ENCODE results near the gene CTNNA1. TPM values are rescaled to one million over a fixed set of nuclear protein-coding genes. Genes with fewer than 3 reads are reported as not detected.
A peak's percentile ranks its signal among the peaks of the same experiment; 100 is the strongest.
"Not testable (repeated sequence)": the region's sequence is repeated elsewhere in the genome, so short reads cannot be mapped to it uniquely, and the experiment has no call there.

The CTNNA1 gene
- total RNA-seq, 1 donor from 2014 or later, result 262 TPM

DNA sequence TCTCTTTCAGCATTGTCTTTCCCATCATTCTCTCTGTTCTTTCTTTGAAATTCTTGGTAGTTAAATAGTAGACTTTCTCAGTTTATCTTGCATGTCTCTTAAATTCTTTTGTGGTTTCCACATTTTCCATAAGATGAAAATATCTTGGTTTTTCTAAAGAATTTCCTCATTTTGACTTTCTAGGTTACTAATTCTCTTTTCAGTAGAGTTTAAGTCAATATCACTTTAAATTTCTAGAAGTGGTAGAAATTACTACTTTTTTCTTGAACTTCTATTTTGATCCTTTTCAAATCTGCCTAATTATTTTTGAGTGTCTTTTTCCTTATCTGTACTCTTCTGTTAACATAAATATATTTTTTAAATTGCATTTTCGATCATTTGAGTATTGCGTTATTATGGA, 145.5 kb downstream of the CTNNA1 start:
- DNase-seq, result no peak

DNA sequence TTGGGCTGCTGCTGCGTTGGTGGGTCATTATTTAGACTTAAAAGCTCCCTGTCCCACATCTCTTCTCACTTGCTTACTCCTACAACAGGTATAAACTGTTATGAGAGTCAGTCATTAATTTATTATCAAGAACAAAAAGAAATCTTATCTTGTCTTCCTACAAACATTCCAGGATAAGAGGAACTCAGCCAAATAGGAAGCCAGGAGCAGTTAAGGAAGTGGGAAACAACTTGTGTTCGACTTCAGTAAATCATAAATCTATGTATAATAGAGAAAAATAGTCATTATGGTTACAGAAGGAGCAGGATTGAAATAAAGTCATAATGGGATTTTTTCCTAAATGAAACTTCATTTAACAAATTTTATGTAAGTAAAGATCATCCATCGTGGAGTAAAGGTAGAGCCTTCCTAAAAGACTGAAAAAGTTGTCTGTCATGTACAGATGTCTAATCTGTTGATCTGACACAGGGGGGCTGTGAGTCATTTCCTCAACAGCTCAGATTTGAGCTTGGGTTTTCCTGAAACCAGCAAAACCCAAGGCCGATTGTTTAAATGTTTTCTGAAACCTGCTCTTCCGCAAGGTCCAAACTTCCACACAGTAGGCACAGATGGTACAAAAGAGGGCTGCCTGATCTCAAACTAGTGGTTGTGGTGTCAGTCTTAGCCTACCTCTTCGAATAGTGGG, 147.2 kb downstream of the CTNNA1 start:
- DNase-seq, result no peak

DNA sequence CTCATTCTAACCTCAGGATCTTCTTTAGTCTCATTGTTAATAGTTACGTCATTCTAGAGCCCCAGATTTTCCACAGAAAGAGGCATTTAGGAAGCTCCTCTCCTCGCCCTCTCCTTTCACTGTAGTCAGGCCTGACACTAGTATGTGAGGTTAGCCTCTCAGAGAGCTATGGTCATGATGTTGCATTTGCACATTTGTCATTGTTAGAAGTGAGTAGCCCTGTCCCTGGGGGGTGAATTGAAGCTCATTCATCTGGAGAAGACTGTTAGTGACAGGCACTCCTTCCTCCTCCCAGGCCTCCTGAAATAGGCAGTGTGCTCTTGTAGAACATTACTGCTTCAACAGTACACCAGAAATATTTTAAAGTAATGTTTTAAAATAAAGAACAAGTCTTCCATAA, 148.5 kb downstream of the CTNNA1 start:
- no peak for DNase-seq

DNA sequence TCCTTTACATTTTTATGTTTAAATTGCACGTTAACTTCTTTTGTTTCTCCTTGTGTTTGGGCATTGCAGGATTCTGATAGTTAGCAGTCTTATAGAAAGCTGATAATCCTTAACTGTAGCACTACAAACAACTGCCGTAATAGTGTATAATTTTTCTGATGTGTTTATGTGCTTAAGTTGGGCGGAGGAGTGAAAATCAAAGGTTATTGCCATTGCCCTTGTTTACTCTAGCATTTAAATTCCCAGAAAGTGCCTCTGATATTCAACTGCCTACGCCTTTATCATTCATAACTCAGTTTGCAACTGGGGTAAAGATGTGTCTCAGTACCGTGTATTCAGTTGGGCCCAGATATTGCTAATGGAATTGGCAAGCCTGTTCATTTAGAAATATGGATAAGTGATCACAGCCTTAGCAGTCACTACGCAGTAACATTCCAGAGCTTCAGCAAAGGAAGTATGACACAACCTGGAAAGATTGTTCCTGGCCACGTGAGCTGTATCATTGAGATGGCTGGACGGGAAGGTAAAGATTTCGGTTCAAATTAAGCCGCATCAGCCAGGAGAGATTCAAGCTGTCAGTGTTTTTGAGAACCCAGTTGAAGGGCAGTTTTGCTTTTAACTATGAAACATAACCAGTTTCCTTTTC, 150.0 kb downstream of the CTNNA1 start:
- peak; percentile 12 for DNase-seq

DNA sequence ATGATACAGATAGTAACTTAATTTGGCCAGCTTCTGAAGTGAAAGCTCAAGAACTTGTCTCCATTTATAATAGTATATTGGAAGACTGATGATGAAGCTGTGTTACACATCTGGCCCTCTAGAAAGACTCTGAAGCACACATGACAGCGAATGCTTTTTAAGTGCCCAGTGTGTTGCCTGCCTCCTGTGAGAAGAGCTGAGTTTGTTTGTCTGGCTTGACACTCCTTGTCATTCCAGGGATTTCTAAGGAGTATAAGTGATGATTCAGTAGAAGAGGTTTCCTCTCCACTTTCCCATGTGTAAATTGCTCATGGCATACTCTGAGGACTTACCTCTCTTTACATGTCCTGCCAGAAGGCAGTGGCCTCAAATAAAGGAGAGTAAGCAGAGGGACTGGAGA, 152.3 kb downstream of the CTNNA1 start:
- DNase-seq, result no peak

DNA sequence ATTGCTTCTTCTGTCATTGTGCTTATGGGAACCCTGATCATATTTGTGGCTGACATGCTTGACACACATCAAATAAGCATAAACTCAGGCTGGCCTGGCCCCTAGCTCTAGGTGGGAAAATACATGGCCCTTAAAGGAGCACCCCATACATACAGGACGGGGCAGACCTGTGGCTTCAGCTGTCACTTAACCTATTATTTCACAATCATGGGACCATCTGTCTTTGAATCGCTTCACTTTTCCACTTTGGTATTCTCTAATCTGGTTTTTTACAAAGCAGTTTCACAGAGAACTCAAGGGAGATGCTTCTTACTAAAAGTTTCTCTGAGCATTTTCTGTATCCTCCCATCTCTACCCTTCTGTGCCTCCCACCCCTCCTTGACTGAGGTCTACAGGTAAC, 156.5 kb downstream of the CTNNA1 start:
- no peak for DNase-seq

DNA sequence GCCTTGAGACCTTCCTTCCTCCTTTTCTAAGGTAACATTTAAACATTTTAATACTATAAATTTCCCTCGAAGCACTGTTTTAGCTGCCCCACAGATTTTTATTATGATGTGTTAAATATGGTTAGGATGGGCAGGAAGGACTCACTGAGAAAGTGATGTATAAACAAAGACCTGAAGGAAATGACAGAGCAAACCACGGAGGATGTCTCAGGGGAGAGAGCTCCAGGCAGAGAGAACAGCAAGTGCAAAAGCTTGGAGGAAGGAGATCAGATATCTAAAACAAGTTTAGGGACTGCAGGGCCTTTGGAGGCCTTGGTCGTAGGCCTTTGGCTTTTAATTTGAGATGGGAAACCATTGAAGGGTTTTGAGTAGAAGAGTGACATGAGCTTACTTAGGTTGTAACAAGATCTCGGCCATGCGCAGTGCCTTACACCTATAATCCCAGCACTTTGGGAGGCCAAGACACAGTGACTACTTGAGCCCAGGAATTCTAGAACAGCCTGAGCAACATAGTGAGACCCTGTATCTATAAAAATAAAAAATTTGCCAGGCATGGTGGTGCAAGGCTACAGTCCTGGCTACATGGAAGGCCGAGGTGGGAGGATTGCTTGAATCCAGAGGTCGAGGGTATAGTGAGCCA, 157.4 kb downstream of the CTNNA1 start:
- DNase-seq, result no peak

DNA sequence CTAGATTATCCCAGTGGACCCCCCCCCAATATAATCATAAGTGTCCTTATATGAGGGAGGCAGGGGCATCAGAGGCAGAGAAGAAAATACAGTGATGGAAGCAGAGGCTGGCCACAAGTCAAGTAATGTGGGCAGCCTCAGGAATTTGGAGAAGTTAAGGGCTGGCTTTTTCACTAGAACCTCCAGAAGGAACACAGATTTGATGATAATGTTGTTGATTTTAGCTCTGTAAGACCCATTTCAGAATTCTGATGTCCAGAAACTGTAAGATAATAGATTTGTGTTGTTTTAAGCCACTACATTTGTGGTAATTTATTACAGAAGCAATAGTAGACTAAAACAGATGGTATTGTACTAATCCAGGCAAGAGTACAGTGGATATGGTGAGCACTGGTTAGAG, 158.2 kb downstream of the CTNNA1 start:
- no peak for DNase-seq

DNA sequence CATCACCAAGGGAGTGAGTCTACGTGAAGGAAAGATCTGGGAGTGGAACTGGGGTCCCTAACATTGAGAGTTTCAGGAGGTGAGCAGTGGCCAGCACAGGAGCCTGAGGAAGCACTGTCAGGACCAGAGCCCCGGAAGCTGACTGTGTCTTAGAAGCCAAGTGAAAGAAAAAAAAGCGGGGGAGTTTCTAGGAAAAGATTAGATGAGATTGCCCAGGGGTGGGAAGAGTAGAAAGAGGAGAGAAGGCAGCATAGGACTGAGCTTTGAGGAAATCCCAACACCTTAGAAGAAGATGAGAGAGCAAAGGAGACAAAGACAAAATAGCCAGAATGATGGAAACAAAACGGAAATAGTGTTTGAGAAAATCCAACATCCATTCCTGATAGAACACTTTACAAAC, 158.9 kb downstream of the CTNNA1 start:
- no peak for DNase-seq

DNA sequence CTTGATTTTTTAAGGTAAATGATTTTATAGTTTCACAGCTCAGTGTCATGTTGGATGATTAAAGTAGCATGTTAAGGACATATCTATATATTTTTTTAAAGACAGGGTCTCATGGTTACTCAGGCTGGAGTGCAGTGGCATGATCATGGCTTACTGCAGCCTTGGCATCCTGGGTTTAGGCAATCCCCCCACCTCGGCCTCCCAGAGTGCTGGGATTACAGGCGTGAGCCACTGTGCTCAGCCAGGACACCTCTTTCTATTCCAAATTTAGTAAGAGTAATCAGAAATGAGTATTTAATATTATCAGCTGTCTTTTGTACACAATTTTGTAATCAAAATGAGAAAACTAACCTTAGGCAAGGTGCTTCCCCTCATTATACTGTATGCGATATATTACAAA, 160.5 kb downstream of the CTNNA1 start:
- DNase-seq, result no peak

DNA sequence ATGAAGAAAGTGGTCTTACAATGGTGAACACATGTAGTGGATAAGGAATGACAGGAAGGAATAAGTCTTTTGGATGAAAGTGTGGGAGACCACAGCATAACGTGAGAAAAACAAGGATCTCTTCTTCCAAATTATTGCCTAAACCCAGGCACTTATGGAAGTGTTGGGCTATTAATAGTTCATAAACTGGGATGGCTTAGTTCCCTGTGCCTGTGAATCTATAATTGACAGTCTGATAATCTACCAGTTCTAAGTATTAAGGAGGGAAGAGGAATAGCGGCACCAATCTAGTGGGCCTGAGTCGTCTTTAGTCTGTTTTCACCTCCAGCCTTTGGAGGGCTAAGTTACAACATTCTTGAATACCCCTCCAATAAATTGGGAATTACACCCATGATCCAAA, 161.1 kb downstream of the CTNNA1 start:
- DNase-seq, result no peak

DNA sequence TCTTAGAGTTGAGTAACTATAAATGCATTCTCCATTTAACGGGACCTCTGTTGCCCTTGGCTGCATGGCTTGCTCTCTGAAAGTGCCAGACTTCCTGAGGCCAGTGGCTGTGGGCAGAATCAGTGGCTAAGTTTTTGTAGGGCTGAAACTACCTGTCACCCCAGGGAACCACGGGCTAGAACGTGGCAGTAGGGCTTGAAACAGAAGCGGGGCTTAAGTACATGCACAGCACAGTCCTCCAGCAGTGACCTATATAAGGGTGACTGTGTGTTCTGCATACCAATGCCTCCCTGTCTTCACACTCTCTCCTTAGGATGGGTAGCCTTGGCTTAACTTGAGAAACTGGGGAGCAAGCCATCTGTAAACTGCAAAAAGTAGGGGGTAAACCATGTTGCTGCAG, 165.5 kb downstream of the CTNNA1 start:
- DNase-seq, result no peak

DNA sequence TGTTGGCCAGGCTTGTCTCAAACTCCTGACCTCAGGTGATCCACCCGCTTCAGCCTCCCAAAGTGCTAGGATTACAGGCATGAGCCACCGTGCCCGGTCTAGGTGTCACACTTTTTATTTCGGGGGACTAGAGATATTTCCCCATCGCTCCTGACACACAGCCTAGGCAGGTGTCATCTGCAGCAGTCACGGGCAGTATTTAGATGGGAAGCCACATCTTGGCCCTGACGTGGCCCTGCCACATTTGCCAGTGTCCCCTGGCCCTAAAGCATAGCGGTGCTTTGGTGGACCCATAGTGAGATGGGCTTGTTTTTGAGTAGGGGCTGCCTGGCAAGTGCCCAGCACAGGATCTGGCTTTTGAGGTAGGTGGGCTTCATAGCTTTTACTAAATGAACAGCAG, 167.0 kb downstream of the CTNNA1 start:
- DNase-seq, result no peak

DNA sequence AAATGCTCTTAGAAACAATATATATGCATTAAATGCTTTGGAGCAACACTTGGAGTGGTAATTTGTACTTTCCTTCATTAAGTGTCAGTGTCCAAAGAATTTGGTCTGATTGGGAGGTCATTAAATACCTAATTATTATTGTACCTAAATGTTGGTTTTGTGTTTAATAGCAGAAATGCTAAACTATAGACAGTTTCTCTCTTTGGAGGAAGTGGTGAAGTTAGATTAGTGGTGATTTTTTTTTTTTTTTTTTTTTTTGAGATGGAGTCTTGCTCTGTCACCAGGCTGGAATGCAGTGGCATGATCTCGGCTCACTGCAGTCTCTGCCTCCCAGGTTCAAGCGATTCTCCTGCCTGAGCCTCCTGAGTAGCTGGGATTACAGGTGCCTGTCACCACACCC, 168.1 kb downstream of the CTNNA1 start:
- DNase-seq, result not testable (repeated sequence)

DNA sequence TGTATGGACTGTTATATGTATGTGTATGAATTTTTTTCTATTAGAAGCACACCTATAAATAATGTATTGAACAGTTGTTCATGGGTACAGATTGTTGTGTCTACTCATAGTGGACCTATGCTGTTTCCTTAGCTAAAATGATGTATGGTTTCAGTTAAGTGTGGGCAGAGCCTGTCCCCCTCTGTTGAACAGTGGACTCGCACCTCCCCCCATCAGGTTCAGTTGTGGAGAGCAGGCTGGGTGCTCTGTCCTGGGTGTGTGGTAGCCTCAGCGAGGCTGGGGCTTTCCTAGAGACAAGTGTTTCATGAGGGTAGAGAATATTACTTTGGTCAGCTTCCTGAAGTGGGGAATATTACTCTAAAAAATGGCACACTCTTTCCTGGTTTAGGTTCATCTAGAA, 169.3 kb downstream of the CTNNA1 start:
- no peak for DNase-seq

DNA sequence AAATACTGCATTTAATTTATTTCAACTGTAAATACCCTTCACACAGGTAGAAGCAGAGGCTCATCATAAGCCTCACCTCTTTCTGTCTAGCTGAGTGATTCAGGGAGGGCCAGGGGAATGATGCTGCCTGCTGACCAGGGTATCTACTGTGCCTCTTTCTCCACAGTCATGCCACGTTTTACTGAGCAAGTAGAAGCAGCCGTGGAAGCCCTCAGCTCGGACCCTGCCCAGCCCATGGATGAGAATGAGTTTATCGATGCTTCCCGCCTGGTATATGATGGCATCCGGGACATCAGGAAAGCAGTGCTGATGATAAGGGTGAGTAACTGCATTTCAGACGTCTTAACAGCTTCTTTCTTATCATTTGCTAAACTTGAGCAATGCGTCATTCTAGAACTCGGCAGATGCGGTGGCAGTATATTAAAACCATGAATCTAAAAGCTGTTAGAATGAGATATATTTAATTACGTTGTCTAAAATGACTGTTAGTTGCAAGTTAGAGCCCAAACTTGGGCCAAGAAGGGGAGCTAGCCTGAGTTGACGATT, 171.9 kb downstream of the CTNNA1 start:
- no peak for DNase-seq

DNA sequence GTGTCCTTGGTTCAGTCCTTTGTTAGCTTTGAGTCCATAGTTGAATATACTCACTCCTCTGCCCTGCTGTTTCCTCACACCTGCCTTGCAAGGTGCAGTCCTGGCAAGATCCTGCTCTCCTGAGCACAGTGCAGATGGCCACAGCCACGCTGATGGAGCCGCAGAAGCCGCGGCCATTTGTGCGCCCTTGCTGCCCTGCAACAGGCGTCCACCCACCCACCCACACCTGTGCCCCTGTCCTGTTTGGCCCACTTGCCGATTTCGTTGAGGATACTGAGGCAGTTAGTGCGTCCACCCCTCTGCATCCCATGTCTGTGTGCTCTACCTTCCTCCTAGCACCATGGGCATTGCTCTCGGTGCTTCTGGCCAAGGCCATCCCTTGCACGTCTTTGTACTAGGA, 173.0 kb downstream of the CTNNA1 start:
- no peak for DNase-seq

DNA sequence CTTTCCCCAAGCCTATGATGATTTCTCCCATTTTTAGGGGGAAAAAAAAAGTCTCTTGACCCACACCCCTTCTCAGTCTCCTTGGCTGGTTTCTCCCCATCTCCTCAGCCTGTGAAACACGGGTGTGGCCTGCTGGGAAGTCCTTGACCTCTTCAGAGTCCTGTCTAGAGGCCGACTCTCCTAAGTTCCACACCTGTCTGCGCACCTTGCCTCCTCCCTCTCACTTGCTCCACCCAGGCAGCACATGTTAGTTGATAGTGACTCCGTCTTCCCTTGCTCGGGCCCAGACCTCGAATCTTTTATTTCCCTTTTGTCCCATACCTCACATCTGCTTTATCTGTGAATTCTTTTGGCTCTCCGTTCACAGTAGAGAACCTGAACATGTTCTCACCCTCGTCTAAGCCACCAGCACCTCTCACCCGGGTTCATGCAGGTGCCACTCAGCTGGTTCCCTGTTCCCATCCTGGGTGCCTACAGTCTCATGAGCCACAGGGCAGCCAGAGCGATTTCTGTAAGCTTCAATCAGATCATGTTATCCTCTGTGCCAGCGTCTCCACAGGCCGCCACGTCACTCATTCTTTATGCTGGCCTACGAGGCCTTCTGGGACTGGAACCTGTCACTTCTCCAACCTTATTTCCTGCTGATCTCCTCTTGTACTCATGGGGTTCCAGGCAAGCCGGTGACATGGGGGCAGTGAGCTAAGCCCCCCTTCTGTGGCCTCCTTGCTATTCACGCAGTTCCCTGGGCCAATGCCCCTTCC, 173.6 kb downstream of the CTNNA1 start:
- no peak for DNase-seq

DNA sequence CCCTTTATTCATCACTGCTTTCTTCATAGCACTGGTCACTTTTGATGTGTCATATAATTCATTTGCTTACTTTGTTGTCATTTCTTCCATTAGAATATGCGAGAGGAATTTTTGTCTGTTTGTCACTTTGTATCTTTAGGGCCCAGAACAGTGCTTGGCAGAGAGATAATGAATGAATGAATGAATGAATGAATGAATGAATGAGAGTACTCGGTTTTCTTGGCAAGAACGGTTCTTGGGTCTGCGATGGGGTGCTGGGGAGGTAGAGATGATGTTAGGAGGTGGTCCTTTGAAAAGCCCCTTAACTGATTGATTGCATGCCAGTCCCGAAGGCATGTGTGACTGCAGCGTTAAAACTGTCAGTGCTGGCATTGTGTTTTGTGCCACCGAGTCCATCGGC, 174.3 kb downstream of the CTNNA1 start:
- DNase-seq, result no peak

DNA sequence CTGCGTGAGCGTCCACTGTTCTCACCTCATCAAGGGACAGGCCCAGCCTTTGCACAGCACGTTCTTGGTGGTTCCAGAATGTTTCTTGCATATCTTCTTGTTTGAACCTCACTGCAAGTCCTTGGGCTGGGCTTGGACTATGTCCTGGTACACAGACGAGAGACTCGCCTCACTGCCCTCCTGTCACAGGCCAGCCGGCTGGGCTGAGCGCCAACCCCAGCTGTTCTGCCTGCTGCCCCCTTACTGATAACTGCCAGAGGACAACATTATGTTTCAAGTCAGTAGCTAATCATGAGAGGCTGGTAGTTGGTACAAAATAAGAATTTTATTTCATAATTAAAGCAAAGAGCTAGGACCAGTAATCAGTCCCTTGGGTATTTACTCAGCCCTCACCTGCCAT, 174.8 kb downstream of the CTNNA1 start:
- peak; percentile 3 for DNase-seq

DNA sequence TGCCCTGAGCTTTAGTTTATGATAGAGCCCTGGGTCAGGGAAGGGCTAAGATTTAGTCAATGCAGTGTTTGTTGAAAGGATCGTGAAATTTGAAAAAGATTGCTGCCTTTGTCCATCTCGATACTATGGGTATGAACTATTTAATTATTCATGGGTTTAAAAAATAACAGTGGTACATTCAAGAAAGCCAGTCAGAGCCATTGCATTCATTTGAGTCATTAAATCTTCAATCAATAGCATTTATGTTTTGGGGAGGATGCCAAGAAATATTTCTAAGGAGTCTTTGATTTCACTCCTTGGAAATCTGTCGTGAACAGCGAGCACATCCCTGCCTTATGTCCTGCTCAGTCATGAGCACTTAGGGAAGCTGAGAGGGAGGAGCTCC, 176.3 kb downstream of the CTNNA1 start:
- DNase-seq, result no peak

DNA sequence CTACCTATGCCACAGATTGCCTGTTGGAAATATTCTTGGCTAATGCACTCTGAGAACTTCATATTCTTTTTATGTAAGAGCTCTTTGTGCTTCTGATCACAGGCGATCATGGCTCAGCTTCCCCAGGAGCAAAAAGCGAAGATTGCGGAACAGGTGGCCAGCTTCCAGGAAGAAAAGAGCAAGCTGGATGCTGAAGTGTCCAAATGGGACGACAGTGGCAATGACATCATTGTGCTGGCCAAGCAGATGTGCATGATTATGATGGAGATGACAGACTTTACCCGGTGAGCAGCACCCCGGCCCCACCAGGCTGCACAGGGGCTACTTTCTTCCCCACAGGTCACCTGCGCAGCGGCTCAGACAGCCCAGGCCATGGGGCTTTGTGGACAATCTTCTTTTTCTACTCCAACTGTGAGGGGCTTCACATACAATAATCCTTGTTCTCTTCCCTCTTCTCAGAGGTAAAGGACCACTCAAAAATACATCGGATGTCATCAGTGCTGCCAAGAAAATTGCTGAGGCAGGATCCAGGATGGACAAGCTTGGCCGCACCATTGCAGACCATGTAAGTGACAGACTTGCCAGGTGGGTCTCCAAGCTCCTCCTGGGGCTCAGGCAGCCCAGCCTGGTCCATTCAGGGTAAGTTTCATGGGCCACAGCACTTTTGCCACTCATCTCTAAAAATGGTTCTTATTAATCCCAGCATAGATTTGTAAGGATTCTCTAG, 177.3 kb downstream of the CTNNA1 start:
- no peak for DNase-seq
